NCI-H146 (cell line): ENCODE results near the gene CYSTM1.

Source experiments
- DNase-seq: peaks from one replicate; lab custom pipeline; 2025; lab: John Stamatoyannopoulos, UW

Gene CYSTM1

DNA sequence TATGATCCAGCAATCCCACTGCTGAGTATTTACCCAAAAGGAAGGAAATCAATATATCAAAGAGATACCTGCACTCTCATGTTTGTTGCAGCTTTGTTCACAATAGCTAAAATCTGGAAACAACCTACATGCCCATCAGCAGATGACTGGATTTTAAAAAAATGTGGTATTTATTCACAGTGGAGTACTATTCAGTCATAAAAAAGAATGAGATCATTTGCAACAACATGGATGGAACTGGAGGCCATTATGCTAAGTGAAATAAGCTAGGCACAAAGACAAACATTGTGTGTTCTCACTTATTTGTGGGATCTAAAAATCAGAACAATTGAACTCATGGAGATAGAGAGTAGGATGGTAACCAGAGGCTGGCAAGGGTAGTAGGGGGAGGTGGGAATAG, 33.1 kb downstream of the CYSTM1 start:
- no peak for DNase-seq

DNA sequence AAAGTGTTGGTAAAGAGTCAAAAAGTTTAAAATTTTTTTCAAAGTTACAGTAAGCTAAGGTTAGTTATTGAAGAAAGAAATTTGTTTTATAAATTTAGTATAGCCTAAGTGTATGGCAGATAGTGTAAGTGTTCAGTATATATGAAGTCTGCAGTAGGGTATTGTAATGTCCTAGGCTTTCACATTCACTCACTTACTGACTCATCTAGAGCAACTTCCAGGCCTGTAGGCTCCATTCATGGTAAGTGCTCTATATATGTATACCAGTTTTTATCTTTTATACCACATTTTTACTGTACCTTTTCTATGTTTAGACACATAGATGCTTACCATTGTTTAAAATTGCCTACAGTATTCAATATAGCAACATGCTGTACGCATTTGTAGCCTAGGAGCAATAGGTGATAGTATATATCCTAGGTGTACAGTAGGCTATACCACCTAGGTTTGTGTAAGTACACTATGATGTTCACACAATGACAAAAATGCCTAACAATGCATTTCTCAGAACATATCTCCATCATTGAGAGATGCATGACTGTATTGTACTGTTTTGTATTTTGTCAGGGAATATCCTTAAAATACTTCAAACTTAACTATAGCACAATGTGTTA, 38.5 kb downstream of the CYSTM1 start:
- no peak for DNase-seq

DNA sequence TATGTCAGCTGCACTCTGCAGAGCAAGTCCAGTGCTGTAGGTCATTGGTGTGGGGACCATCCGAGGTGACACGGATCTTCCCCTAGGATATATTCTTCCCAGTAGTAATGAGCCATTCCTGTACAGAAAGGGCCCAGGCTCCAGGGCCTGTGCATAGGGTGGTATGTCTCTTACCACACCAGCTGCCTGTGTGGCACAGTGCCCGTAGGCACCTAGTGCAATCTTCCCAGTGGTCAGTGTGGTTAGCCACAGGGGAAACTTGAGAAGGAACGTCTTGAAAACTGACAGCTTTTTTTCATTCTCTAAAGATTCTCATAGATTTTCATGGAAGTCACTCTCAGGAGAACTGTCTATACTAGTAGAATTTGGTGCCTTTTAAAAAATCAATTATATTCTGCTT, 39.8 kb downstream of the CYSTM1 start:
- no peak for DNase-seq

DNA sequence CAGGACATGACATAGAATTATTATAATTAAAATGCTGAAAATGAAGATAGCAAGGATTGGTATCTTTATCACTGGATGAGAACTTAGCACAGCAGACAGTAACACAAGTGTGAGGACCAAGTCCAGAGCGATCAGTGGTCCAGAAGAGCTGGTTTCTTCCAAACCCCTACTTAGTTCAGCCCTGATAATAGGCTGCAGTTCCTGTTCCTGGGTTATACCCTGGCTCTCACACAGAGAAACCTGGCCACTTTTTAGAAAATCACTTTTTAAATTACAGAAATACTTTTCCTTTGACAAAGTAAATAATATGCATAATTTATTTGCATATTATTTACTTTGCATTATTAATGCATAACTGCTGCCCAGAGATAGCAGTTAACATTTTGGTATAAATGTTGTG, 40.3 kb downstream of the CYSTM1 start:
- no peak for DNase-seq

DNA sequence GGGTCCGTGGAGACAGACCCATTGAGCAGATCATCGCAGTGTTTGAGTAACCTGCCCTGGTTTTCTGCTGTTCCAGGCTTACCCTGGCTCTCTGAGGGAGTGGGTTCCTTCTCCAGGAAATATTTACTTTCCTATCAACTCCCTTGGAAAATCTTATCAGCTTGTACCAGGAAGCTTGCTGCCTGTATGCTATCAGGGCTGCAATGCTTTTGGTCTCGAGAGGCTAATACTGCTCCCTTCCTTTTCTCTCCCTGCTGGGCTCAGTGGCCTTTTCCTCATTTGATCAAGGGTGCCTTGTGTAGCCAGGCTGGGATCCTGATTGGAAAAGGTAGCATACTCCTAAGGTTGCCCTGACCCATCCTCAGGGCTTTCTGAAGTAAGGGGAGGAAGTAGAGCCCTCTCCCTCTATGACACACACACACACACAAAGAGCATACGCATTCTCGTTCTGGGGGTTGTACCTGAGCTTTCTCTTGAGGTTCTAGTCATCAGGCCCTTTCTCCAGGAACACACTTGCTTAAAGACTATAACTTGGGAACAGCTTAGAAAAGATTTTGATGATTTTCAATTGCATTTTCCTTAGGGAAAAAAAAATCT, 41.6 kb downstream of the CYSTM1 start:
- no peak for DNase-seq

DNA sequence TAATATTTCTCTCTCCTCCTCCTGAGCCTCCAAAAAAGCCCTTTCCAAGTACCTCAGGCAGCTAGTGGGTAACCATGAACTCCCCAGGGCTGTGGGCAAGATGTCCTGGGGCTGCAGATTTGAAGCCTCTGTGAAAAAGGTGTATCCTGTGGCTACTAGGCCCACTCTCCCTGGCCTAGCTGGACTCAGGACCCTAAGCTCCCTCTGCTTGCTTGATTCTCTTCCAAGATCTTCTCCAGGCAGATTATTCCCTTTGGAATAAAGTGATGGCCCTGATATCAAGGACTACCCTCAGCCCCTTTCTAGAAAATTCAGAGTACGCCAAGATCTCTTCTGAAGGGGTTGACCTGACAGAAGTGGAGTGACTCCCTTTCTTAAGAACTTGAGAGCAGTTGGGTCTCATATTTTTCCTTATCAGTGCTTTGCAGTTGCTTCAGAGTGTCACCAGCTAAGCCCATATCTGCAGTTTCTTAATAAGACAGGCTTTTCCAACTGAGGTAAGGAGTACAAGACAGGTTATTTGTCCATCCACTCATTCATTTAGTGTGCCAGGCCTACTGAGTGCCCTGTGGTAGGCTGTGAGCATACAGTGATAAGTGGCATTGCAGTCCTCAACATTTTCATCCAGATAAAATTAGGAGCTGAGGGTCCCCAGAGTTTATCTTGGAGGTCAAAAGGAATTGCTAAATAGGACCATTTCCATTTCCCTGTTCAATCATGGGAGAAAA, 42.5 kb downstream of the CYSTM1 start:
- DNase-seq = no peak

DNA sequence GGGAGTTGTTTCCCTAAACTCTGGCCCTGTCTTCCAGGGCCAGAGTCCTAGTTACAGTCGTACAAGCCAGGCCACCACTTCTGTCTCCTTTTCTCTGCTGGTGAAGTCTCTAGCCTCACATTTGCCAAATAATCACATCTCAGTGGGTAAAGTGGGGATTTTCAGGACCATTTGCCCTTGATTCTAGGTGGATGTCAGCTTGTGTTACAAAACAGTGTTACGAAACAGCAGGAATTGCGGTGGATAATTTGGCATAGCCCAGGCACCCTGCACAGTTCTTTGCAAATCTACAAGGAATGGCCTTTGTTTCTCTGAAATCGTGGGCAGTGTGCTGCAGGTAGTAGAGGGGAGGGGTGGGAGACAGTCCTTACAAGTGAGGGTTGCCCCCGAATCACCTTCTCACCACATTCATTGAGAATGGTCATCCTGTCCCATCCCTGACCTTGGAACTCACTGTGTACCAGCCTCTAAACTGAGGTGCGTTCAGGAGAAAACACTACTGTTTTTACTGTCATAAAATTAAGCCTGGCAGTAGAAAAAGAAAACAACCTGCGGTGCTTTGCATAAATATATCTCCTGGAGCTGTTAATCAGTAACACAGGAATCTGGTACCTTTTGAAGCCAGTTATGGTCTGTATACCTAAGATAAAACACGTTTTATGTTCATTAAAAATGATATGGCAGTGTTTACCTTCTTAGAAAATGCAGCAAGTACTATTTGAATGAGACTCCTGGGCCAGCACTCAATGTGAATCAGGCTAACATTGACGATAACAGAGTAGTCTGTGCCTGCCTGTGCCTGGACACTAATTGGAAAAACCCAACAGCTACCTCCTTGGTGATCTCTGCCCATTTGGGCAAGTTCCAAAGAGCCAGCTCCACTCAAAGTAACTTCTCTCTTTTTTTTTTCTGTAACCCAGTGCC, 44.3 kb downstream of the CYSTM1 start:
- DNase-seq = no peak

DNA sequence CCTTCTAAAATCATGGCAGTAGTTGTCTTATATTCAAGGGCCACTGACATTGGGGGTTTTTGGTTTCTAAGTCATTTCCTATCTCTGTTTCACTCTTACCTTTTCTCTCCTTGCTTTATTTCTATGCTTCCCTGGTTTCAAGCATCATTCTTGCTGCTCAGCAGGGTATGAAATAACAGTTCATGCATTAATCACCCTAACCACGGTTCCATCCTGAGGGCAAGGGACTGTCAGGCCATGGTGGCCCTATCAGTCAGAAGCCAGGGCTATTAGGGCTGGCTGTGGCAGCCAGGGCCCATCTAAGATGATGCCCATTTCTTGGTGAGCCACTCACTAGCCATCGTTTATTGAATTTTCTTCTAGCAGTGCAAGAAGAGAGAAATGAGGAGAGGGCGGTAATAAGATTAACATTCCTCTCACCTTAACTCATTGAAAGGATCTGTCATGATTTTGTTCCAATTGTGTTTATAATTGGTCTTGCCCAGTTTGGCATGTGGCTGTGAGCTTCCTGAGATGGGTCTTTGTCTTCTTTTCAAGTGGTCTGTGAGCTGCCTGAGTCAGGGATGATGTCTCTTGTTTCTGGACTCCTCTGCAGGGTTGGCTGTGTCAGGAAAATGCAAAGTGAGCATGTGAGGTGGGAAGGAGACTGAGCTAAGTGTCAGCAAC, 45.2 kb downstream of the CYSTM1 start:
- DNase-seq = no peak

DNA sequence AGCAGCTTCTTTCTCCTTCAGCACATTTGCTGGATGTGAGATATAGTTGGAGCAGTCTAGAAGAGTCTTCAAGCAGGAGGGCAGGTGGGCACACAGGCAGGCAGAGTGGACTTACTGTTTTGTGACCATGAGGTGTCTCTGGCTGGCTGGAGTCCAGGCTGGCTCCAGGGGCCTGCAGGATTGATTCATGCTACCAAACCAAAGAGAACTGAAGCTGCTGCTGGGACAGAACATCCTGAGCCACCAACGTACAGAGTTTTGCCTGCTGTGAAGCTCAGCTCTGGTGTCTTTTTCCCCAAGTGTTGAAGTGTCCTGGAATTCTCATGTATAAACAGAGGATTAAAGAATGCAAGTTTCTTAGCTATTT, 45.7 kb downstream of the CYSTM1 start:
- no peak for DNase-seq

DNA sequence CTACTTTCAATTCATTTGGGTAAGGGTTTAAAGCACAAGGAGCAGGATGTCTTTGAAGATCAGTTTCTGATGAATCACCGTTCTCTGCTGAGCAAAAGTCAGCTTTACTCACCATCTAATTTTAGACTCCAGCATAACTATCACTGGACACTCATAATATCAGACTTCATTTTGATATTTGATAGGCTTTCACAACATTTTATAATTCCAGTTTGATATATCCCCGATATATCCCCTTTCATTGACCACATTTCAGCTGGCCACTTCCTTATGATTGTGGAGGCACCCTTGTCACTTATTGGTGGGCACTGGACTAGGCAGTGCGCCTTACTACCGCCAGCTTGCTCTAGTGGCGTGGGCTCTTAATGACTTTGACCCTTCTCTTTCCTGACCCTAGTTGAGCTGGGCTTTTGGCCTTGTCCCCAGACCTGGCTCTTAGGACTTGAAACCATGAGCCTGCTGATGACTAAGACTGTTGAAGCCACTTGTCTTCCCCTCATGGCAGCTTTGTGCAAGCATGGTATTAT, 46.8 kb downstream of the CYSTM1 start:
- DNase-seq = no peak

DNA sequence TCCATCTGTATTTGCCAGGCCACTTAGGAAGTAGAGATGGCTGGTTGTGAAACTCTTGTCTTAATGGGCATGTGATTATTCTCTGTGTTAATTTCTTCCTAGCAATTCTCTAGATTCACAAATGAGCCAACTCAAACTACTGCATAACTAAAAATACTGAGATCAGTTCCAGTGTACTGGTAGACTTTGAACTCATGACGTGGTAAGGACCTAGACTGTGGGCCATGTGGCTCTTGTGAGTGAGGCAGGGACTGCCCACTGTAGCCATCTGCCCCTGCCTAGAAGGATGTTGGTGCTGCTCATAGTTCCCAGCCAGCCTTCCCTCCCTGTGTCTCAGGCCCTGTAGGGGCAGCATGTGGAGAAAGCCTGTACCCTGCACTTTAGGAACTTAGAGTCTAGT, 47.4 kb downstream of the CYSTM1 start:
- DNase-seq = no peak

DNA sequence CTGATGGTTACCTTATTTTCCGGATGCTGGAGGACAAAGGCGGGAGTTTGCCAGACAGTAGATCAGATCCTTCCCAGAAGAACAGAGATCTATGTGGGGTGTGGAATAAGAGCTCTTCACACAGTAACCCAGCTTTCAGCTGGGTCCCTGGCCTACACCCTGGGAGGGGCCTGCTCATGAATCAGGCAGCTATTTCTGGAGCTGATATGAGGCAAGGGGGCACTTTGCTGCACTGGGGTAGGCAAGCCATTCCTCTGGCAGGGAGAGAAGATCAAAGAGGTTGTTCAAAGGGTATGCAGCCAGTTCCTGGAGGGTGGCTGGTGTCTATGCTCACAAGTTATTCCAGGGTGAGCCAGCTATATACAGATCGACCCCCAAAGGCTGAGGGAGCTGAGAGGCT, 48.6 kb downstream of the CYSTM1 start:
- DNase-seq = no peak

DNA sequence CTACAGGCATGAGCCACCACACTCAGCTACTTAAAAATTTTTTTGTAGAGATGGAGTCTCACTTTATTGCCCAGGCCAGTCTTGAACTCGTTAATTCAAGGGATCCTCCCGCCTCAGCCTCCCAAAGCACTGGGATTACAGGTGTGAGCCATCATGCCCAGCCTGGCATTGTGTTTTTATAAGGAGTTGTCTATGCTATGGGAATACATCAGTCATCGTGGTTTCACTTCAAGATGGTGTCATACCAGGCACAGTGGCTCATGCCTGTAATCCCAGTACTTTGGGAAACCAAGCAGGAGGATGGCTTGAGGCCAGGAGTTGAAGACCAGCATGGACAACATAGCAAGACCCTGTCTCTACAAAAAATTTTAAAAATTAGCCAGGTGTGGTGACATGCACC, 49.7 kb downstream of the CYSTM1 start:
- no peak for DNase-seq

DNA sequence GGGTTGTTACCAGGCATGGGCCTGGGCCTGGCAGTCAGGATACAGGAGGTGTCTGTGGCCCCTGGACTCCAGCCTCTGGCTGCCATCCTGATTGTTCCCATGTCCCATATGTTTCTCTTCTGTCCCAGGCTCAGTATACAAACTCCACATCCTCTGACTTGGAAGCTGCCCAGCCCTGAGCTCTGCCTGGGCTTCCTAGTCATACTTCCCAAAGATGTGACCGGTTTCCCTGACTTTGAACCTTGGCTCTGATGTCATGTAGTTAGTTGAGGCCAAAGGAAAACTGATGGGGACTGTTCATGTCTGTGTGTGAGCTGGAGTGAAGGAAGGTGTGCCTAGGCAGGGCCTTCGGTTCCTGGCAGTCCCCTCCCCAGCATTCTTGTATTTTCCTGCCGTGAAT, 50.4 kb downstream of the CYSTM1 start:
- no peak for DNase-seq

DNA sequence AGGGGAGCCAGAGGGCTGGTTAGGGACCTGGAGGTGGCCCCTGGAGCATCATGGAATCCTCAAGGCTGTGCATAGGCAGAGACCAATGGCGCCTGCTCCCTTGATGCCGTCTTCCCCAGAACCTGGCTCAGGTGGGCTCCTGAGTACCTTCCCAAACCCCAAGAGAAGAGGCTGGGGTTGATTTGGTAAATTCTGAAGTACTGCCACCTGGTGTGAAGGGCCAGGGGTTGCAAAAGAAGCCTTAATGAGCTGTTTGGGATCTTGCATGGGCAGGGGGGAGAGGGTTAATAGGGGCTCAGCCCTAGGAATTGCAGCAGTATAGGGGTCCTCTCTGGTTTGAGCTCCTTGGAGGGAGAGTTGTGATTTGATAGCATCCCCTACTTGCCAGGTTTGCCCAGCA, 52.1 kb downstream of the CYSTM1 start:
- DNase-seq = no peak

DNA sequence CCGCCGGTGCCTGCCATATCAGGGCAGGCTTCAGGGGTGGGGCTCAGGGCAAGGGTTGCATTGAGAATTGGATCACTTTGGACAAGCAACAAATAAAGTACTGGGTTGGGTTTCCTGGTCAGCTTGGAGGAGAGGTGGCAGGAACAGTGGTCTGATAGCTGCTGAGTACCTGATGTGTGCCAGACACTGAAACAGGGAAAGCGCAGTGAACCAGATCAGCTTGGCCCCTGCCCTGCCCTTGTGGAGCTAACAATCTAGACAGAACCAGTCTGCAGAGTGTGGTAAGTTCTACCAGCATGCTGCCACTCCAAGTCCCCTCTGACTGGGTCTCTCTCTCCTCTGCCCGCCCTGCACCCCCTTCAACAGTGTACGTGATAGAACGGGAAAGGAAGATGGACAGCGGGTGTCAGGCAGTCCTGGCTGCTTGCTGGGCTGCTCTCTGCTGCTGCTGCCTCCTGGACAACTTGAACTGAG, 53.4 kb downstream of the CYSTM1 start:
- no peak for DNase-seq

DNA sequence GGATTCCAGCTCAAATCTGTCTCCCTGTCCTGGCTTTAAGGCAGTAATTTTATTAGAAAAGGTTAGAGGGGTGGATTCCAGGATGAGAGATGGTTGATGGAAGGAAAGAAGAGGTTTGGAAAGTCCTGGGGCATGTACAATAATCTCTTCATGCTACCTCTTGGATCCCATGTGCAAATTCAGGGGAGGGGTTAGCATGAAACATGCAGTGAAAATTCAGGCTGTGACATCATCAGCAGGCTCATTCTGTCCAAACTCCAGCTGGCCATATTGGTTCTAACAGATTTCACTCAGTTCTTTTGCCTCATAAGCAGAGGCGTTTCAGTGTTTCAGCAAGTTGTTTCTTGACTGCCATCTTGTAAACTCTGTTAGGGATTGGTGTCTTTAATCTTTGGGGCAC, 55.4 kb downstream of the CYSTM1 start:
- DNase-seq = no peak

DNA sequence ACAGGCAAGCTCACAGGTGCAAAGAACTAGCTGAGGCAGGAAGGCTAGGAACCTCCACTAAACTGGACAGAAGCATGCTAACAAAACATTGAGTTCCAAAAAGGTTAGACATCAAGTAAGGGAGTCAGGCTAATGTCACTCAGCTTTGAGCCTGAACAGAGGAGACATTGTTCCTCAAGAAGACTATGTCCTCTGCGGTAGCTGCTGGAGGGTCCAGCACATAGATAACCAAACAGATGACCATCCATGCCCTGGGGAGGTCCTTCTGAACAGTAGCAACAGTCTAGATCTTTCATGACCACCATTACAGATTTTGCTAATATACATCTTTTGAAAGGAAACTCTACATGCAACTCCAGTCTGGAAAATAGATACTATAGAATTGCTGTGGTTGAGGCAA, 57.7 kb downstream of the CYSTM1 start:
- no peak for DNase-seq

DNA sequence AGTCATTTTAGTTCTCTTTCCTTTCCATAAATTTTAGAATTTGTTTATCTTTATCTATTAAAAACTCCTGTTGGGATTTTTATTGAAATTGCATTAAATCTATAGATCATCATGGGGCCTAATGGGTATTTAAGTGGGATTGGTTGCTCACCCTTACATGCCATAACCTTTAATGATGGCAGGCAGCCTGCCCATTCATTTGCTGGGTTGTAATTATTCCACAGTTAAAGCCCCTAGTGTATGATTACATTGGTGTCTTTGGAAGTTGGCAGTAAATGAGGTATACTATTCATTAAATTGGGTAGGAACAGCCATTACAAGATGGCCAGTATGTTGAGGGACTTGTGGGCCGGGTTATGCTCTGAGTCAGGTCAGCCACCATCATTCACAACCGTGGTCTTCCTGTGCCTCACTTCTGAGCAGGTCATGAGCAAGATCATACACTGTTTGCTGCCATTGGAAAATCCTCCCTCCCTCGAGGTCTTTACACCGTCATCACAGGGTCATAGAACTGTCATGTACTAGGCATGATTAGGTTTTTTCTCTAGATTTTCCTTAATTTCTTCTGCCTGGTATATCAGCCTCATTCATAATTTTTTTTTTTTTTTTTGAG, 59.5 kb downstream of the CYSTM1 start:
- DNase-seq = no peak

DNA sequence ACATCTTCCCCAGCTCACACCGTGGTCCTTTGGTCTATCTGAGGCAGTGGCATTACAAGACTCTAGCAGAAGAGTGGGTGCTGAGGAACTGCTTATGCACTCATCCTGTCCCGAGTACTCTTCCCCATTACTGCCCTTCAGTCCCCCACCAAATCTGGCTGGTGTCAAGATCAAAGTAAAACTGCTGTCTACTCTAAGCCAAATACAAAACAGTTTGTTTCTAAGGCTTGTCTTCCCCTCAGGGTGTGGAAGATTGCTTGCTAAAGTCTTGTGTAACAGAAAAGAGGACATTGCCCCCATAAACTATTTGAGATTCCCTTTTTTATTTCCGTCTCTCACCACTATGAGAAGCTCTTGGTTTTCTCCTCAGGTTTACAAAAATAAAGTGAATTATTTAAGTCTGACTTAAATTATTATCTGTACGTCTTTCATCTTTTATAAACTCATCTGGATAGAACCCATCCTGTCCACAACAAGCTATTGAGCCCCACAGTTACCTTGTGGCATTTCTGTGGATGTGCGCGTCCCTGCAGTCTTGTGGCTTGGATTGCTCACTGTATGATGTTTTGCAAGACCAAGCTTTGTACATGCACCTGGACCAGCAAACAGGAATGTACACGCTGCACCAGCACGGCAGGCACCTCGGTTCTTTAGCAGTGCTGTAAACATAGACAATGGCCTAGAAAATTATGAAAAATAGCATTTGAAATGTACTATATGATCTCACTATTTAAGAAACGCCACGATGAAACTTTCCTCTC, 61.0 kb downstream of the CYSTM1 start:
- DNase-seq = no peak
